ENCODE measurements around the gene ADAMTS1. TPM values are rescaled to one million over a fixed set of nuclear protein-coding genes. Genes with fewer than 3 reads are reported as not detected.

ADAMTS1 gene
- total and polyA plus RNA-seq, 9 donors = 13.4 to 36.8 (median 17.4) TPM

DNA sequence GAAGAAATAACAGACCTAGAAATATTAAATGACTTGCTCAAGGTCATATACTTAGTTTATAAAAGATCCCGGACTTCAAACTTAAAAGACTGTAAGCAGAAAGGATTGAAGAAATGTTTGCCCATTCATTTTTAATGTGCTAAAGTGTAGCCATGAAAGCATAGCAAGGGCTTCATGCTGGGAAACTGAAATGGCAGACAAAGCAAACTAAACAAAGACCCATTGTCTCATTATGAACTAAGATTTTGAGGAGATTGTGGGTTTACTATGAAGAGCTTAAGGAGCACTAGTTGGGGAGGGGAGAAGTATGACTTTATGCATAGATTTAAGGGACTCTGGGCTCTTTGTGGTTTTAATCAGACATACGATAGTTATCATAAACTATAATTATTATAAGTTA, 26.3 kb downstream of the ADAMTS1 start:
- no peaks in the 10 kb centered on the region for H3K36me3 ChIP-seq (ENCODE audit: control insufficient read depth, insufficient read depth, low read length)
- DNase-seq = no peak
- no peaks in the 10 kb centered on the region for H3K4me1 ChIP-seq (ENCODE audit: control insufficient read depth, insufficient read depth, low read length)
- no CpG with 5 or more reads among the region's 2 CpGs for WGBS (ENCODE audit: insufficient coverage)
- H3K9me3 ChIP-seq (replicated peaks; ENCODE audit: control insufficient read depth, low read depth, low read length) = no peaks in the 10 kb centered on the region
- H3K27me3 ChIP-seq (ENCODE audit: control insufficient read depth, insufficient read depth, low read length) = no peaks in the 10 kb centered on the region
- no peak overlapping the region for H3K4me3 ChIP-seq (ENCODE audit: low read length)
- no peak overlapping the region for H3K27ac ChIP-seq (ENCODE audit: low read length)

DNA sequence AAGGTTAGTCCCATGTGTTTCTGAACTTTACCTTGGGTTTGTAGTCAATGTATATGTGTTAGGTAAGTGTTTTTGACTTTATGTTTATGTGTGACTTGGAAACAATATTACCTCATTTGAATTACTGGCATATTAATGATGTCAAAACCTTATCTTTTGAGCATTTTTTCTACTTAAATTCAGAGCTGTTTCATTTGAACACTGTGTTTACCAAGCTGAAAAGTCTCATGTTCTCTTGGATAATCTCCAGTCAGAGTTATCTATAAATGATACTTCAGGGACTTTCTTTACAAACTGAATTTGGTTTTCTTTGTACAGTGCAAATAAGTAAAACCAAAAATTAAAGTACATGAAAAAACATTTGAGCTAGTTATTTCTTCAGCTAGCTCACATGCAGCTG, 30.0 kb downstream of the ADAMTS1 start:
- DNase-seq = peak; percentile 47
- H3K27me3 ChIP-seq (ENCODE audit: control insufficient read depth, insufficient read depth, low read length) = no peaks in the 10 kb centered on the region
- H3K4me1 ChIP-seq (ENCODE audit: control insufficient read depth, insufficient read depth, low read length) = no peaks in the 10 kb centered on the region
- H3K4me3 ChIP-seq (ENCODE audit: low read length) = no peak overlapping the region
- no peaks in the 10 kb centered on the region for H3K36me3 ChIP-seq (ENCODE audit: control insufficient read depth, insufficient read depth, low read length)
- H3K9me3 ChIP-seq (replicated peaks; ENCODE audit: control insufficient read depth, low read depth, low read length) = no peaks in the 10 kb centered on the region
- no peak overlapping the region for H3K27ac ChIP-seq (ENCODE audit: low read length)

DNA sequence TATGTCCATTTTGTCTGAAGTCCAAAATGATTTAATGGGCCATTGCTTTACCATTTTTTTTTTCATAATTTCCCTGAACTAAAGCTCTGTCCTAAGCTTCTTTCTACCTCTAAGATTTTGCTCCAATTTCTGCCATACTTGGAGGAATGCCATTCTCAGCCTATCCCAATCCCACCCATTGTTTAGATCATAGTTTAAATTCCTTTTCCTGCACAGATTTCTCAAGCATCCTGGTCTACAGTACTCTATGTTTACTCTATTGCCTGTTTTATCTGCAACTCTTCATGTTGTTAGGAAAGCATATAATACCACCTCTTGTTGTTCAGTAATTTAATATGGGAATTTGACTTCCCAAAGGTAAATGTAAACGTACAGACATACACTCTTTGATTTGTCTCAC, 30.8 kb downstream of the ADAMTS1 start:
- H3K36me3 ChIP-seq (ENCODE audit: control insufficient read depth, insufficient read depth, low read length) = no peaks in the 10 kb centered on the region
- no peak overlapping the region for H3K27ac ChIP-seq (ENCODE audit: low read length)
- WGBS (ENCODE audit: insufficient coverage) = no CpG with 5 or more reads among the region's 1 CpG
- no peaks in the 10 kb centered on the region for H3K4me1 ChIP-seq (ENCODE audit: control insufficient read depth, insufficient read depth, low read length)
- no peaks in the 10 kb centered on the region for H3K27me3 ChIP-seq (ENCODE audit: control insufficient read depth, insufficient read depth, low read length)
- no peak overlapping the region for H3K4me3 ChIP-seq (ENCODE audit: low read length)
- no peak for DNase-seq
- no peaks in the 10 kb centered on the region for H3K9me3 ChIP-seq (replicated peaks; ENCODE audit: control insufficient read depth, low read depth, low read length)

DNA sequence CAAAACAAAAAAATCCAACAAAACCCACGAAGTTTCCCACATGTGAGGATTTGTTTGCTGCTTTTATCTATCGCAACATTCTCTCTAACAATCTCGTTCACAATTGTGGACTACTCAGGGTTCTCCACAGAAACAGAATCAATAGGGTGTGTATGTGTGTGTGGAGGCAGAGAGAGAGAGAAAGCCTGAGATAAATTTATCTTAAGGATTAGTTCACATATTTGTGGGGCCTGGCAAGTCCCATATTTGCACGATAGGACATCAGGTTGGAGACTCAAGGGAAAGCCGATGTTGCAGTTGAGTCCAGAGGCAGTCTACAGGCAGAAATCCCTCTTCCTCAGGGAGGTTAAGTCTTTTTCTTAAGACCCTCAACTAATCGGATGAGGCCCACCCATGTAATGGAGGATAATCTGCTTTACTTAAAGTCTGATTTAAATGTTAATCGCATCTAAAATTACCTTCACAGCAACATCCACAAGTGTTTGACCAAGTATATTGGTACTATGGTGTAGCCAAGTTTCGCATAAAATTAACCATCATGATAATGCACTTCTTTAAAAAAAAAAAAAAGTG, 31.7 kb downstream of the ADAMTS1 start:
- no peaks in the 10 kb centered on the region for H3K9me3 ChIP-seq (replicated peaks; ENCODE audit: control insufficient read depth, low read depth, low read length)
- no peak overlapping the region for H3K27ac ChIP-seq (ENCODE audit: low read length)
- H3K27me3 ChIP-seq (ENCODE audit: control insufficient read depth, insufficient read depth, low read length) = no peaks in the 10 kb centered on the region
- no peaks in the 10 kb centered on the region for H3K36me3 ChIP-seq (ENCODE audit: control insufficient read depth, insufficient read depth, low read length)
- H3K4me1 ChIP-seq (ENCODE audit: control insufficient read depth, insufficient read depth, low read length) = no peaks in the 10 kb centered on the region
- no CpG with 5 or more reads among the region's 8 CpGs for WGBS (ENCODE audit: insufficient coverage)
- no peak for DNase-seq
- H3K4me3 ChIP-seq (ENCODE audit: low read length) = no peak overlapping the region

DNA sequence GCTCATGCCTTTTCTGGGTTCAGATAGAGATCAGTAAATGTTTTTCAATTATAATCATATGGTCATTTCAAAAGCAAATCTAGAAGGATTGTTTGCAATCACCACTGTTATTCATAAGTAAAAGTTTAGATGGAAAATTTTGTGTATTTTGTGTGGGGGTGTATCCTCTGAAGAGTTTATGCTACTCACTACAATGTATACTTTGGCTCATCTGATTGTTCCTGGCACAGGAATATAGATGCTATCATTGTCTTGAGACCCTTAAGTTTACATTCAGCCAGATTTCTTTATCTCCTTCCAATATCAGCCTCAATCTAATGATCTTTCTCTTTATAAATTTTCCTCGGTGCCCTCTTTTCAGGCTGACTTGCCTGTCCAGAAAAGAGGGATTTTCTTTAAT, 33.0 kb downstream of the ADAMTS1 start:
- H3K27ac ChIP-seq (ENCODE audit: low read length) = no peak overlapping the region
- H3K9me3 ChIP-seq (replicated peaks; ENCODE audit: control insufficient read depth, low read depth, low read length) = no peaks in the 10 kb centered on the region
- no peaks in the 10 kb centered on the region for H3K27me3 ChIP-seq (ENCODE audit: control insufficient read depth, insufficient read depth, low read length)
- no CpG with 5 or more reads among the region's 1 CpG for whole genome bisulfite sequencing (ENCODE audit: insufficient coverage)
- DNase-seq = peak; percentile 61
- H3K4me1 ChIP-seq (ENCODE audit: control insufficient read depth, insufficient read depth, low read length) = no peaks in the 10 kb centered on the region
- no peaks in the 10 kb centered on the region for H3K36me3 ChIP-seq (ENCODE audit: control insufficient read depth, insufficient read depth, low read length)
- H3K4me3 ChIP-seq (ENCODE audit: low read length) = no peak overlapping the region

DNA sequence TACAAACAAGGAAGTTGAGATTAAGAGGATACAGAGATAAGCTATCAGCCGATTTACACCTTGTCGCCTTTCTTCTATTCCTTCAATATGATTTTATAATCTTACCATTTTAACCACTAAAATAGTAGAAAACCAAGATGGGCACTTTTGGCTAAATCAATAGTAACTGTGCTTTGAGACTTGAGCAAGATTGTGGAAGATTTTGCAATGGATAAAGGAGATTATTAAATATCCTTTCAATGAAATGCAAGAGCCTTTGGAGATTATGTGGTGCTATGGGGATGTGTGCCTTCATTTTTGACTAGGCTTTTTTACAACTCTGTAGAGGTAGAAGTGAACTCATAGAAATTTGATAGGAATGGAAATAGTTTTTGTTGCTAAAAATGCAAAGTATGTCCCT, 33.7 kb downstream of the ADAMTS1 start:
- no peak for DNase-seq
- Histone ChIP-seq H3K9me3 (replicated peaks; ENCODE audit: control insufficient read depth, low read depth, low read length) (no peaks in the 10 kb centered on the region), H3K27ac (ENCODE audit: low read length) (no peak overlapping the region), H3K27me3 (ENCODE audit: control insufficient read depth, insufficient read depth, low read length) (no peaks in the 10 kb centered on the region), H3K4me1 (ENCODE audit: control insufficient read depth, insufficient read depth, low read length) (no peaks in the 10 kb centered on the region), H3K36me3 (ENCODE audit: control insufficient read depth, insufficient read depth, low read length) (no peaks in the 10 kb centered on the region), H3K4me3 (ENCODE audit: low read length) (no peak overlapping the region)
- no CpG with 5 or more reads among the region's 2 CpGs for WGBS (ENCODE audit: insufficient coverage)

DNA sequence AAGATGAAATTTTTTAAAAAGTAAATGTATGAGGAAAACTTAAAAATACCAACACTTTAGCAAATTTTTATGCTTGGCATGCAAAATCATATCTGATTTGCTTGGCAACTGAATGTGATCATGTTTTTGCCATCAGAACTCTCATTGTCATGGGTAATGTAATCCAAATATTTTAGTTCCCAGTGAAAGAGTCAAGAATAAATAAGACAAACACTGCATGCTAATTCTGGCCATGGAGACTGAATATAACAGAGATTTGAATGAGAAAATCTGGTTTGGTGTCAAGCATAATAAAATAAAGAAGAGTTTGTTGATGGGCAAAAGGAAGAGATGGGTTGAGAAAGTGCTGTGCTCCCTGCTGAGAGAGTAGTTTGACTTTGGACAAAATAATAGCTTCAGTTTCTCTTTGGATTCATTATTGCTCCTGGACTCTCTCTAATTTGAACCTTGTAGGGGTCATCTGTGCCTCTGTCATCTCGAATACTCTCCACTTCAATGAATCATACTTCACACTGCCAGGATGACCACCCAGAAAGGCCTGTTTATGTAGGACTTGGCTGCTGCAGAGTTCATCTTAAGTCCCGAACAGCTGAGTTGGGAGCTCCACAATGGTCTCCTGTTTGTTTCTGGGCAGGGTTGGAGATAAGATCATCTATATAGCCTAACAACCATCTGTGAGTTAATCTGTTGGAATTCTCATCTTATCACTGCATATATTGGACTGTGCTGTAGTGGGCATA, 34.4 kb downstream of the ADAMTS1 start:
- Histone ChIP-seq H3K27ac (ENCODE audit: low read length) (no peak overlapping the region), H3K9me3 (replicated peaks; ENCODE audit: control insufficient read depth, low read depth, low read length) (no peaks in the 10 kb centered on the region), H3K36me3 (ENCODE audit: control insufficient read depth, insufficient read depth, low read length) (no peaks in the 10 kb centered on the region), H3K27me3 (ENCODE audit: control insufficient read depth, insufficient read depth, low read length) (no peaks in the 10 kb centered on the region), H3K4me1 (ENCODE audit: control insufficient read depth, insufficient read depth, low read length) (no peaks in the 10 kb centered on the region), H3K4me3 (ENCODE audit: low read length) (no peak overlapping the region)
- WGBS (ENCODE audit: insufficient coverage) = no CpG with 5 or more reads among the region's 2 CpGs
- peak; percentile 82 for DNase-seq

DNA sequence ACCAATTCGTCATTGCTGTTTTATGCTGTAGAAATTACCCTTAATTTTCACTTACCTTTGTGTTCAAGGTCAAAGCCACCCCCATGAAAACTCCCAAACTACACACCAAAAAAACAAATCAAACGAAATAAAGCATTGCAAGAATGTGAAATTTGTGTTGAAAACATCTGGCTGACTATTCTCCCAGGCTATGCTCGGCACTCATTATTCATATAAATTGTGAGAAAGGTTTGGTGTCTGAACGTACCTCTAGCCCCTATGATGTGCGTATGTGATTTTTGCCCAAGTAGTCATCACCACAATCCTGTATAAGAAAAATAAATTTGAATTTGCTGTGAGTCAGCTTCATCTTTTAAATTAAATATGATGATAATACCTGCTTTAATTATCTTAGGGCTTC, 34.9 kb downstream of the ADAMTS1 start:
- DNase-seq = no peak
- Histone ChIP-seq H3K27ac (ENCODE audit: low read length) (no peak overlapping the region), H3K4me1 (ENCODE audit: control insufficient read depth, insufficient read depth, low read length) (no peaks in the 10 kb centered on the region), H3K9me3 (replicated peaks; ENCODE audit: control insufficient read depth, low read depth, low read length) (no peaks in the 10 kb centered on the region), H3K36me3 (ENCODE audit: control insufficient read depth, insufficient read depth, low read length) (no peaks in the 10 kb centered on the region), H3K27me3 (ENCODE audit: control insufficient read depth, insufficient read depth, low read length) (no peaks in the 10 kb centered on the region), H3K4me3 (ENCODE audit: low read length) (no peak overlapping the region)
- WGBS (ENCODE audit: insufficient coverage) = no CpG with 5 or more reads among the region's 5 CpGs

DNA sequence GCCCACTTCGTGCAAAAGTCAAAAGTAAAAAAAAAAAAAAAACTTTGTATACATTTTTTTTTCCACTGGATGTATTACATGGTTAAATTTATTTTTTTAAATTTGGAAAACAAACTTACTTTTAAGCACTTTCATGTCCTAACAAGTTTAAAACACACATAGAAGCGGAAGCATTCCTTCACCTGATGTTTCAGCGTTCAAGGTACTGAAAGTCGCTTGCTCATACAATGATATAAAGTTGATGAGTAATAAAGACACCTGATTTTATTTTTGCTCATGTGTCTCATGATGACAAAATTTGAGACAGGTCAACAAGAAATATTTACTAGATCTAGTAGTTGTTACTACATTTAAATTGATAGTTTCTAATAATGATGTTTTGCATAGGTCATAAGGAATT, 35.5 kb downstream of the ADAMTS1 start:
- Histone ChIP-seq H3K36me3 (ENCODE audit: control insufficient read depth, insufficient read depth, low read length) (no peaks in the 10 kb centered on the region), H3K4me1 (ENCODE audit: control insufficient read depth, insufficient read depth, low read length) (peaks cover 3% of the 10 kb centered on the region), H3K27me3 (ENCODE audit: control insufficient read depth, insufficient read depth, low read length) (no peaks in the 10 kb centered on the region), H3K9me3 (replicated peaks; ENCODE audit: control insufficient read depth, low read depth, low read length) (no peaks in the 10 kb centered on the region), H3K27ac (ENCODE audit: low read length) (no peak overlapping the region), H3K4me3 (ENCODE audit: low read length) (no peak overlapping the region)
- WGBS (ENCODE audit: insufficient coverage) = no CpG with 5 or more reads among the region's 4 CpGs
- DNase-seq = no peak

DNA sequence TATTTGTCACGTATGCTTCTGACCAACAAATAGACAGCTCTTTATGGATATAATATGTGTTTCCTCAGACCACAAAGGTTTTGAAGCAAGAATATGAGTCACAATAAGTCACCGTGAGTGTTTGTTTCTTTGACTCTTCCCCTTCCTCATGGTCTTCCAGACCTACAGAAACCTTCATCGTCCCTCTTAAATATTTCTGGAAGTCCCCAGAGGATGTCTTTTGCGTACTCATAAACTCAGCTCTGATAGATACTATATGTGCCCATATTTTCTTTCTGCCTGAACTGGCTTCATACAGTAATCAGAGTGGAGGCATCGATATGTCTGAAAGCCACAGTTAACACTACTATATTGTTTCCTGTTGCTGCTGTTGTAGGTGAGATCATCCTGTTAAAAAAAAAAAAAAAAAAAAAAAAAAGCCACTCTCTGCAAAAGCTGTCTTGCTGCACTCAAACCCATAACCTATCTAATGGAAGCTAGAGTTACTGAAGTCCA, 38.4 kb downstream of the ADAMTS1 start:
- 100% methylated on average over 1 of the region's 5 CpGs for WGBS (ENCODE audit: insufficient coverage)
- no peak overlapping the region for H3K4me3 ChIP-seq (ENCODE audit: low read length)
- DNase-seq = no peak
- peaks cover 3% of the 10 kb centered on the region for H3K4me1 ChIP-seq (ENCODE audit: control insufficient read depth, insufficient read depth, low read length)
- H3K36me3 ChIP-seq (ENCODE audit: control insufficient read depth, insufficient read depth, low read length) = no peaks in the 10 kb centered on the region
- H3K27me3 ChIP-seq (ENCODE audit: control insufficient read depth, insufficient read depth, low read length) = no peaks in the 10 kb centered on the region
- H3K27ac ChIP-seq (ENCODE audit: low read length) = no peak overlapping the region
- H3K9me3 ChIP-seq (replicated peaks; ENCODE audit: control insufficient read depth, low read depth, low read length) = no peaks in the 10 kb centered on the region

All from muscle of leg (tissue), 11 donors.